Effector memory CD8-positive, alpha-beta T cell (primary cell): Measurements from ENCODE around the gene DAPP1.
A peak's percentile ranks its signal among the peaks of the same experiment; 100 is the strongest.

Experiments used
- ATAC-seq: fragments of 150-1000 bp; cut with Tn5 transposase; replicated peaks from 2 replicates; pipeline ENCODE4 v1.10.0; 2021; ENCODE audit warnings: mild to moderate bottlenecking, moderate library complexity
- DNase-seq, 3 experiments: peaks; one replicate each; pipeline ENCODE4 v3.0.0; 2021
- H3K27ac Mint-ChIP-seq, 2 donors: one replicate each; pipeline ENCODE4 v1.8.0; 2022; ENCODE audit warnings: mild to moderate bottlenecking in 2 of 2, mixed read lengths in 2 of 2, moderate library complexity in 2 of 2
- H3K27me3 Mint-ChIP-seq, 2 donors: one replicate each; pipeline ENCODE4 v1.8.0; 2022; ENCODE audit warnings: mixed read lengths in 2 of 2
- H3K36me3 Mint-ChIP-seq: one replicate; pipeline ENCODE4 v1.8.0; 2022; ENCODE audit warnings: mild to moderate bottlenecking, moderate library complexity, mixed read lengths; ENCODE audit not compliant: insufficient read depth
- H3K4me1 Mint-ChIP-seq, 2 donors: one replicate each; pipeline ENCODE4 v1.8.0; 2022; ENCODE audit warnings: low read depth in 2 of 2, mixed read lengths in 2 of 2
- H3K4me3 Mint-ChIP-seq, 2 donors: one replicate each; pipeline ENCODE4 v1.8.0; 2022; ENCODE audit warnings: mild to moderate bottlenecking in 2 of 2, mixed read lengths in 2 of 2, moderate library complexity in 2 of 2
- H3K9me3 Mint-ChIP-seq, 2 donors: one replicate each; pipeline ENCODE4 v1.8.0; 2022; ENCODE audit warnings: mixed read lengths in 2 of 2

Gene DAPP1

DNA sequence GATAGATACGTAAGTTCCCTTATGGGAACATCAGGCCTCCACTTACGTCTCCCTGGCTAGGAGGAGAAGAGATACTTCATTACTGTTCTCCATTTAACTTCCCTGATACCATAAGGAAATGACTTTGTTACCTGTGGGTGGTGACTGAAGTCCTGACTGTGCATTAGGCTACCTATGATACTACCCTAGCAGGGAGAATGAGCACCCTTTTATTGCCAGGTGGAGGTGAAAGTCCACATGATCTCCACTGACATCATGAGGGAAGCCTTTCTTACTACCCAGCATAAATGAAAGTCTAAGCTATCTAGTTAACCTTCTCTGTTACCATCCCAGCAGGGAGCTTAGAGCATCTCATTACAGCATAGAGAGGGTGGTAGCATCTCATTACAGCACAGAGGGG is 102.0 kb downstream of the DAPP1 start:
- H3K27me3 Mint-ChIP-seq = no peaks in the 10 kb centered on the region
- peaks cover 4 to 14% of the 10 kb centered on the region in 2 donors for H3K4me1 Mint-ChIP-seq
- no peak for ATAC-seq
- H3K9me3 Mint-ChIP-seq = peaks cover 0 to 8% of the 10 kb centered on the region in 2 donors
- H3K27ac Mint-ChIP-seq = peak overlapping the region in 1 of 2 donors; percentile 26
- H3K4me3 Mint-ChIP-seq = no peak overlapping the region
- peaks cover 25% of the 10 kb centered on the region for H3K36me3 Mint-ChIP-seq
- no peak for DNase-seq
